Upper lobe of left lung (tissue), 6 donors: ENCODE data around the gene SYNJ2. TPM values are rescaled to one million over a fixed set of nuclear protein-coding genes. Genes with fewer than 3 reads are reported as not detected.

Experiments used
- ATAC-seq, 2 donors: fragments of 200-7000 bp; cut with Tn5 transposase; one replicate each; pipeline ENCODE4 v1.9.1; 2022; ENCODE audit warnings: mild to moderate bottlenecking in 2 of 2, moderate library complexity in 2 of 2; ENCODE audit not compliant: low FRiP score in 2 of 2
- DNase-seq, 2 donors: peaks; one replicate each; pipeline ENCODE4 v3.0.0-alpha.2; 2019 to 2020
- H3K27ac ChIP-seq, 4 donors: fragments of 200-600 bp; sonication (generic); one replicate each; pipeline ENCODE4 v1.5.1; 2016 to 2019
- H3K27me3 ChIP-seq, 4 donors: fragments of 200-600 bp; sonication (generic); one replicate each; pipeline ENCODE4 v1.5.1; 2017 to 2019
- H3K36me3 ChIP-seq, 4 donors: fragments of 200-600 bp; sonication (generic); one replicate each; pipeline ENCODE4 v1.5.1; 2016 to 2019
- H3K4me1 ChIP-seq, 4 donors: fragments of 200-600 bp; sonication (generic); one replicate each; pipeline ENCODE4 v1.5.1; 2018 to 2019
- H3K4me3 ChIP-seq, 4 donors: fragments of 200-600 bp; sonication (generic); one replicate each; pipeline ENCODE4 v1.5.1; 2017 to 2019; ENCODE audit warnings: mild to moderate bottlenecking in 2 of 4, moderate library complexity in 1 of 4
- H3K9me3 ChIP-seq, 4 donors: fragments of 200-600 bp; sonication (generic); one replicate each; pipeline ENCODE4 v1.5.1; 2018 to 2019
- EP300 ChIP-seq, 4 donors: sonication (generic); formaldehyde crosslinking; IDR thresholded peaks; one replicate each; pipeline ENCODE4 v1.5.1; 2017; ENCODE audit warnings: antibody characterized with exemption in 4 of 4, control low read depth in 2 of 4
- POLR2A ChIP-seq, 4 donors: fragments of 450-650 bp; IDR thresholded peaks; one replicate each; pipeline ENCODE4 v1.5.1; 2016 to 2017; ENCODE audit warnings: antibody characterized with exemption in 4 of 4, mild to moderate bottlenecking in 2 of 4
- POLR2AphosphoS5 ChIP-seq, 2 donors: sonication (generic); formaldehyde crosslinking; IDR thresholded peaks; one replicate each; pipeline ENCODE4 v1.5.1; 2017; ENCODE audit warnings: antibody characterized with exemption in 2 of 2
- WGBS, 2 donors: methylation state at CpG; one replicate each; pipeline ENCODE4 v1.1.5; 2017 to 2018; 5-methylcytosine and 5-hydroxymethylcytosine counted together
- total RNA-seq, 6 donors: library from RNA; depleted of rRNA in 4 of 6; stranded (reverse); fragments of >200 nt in 4 of 6; gene quantifications; one replicate each; pipeline versions ENCODE4 v1.1.0 to v1.2.1, GENCODE V29; 2016 to 2021
- TF ChIP-seq, protein P1 (sequence below), 6 experiments: fragments of 450-650 bp in 4 of 6; fragments of 200-600 bp in 2 of 6; sonication (generic) in 2 of 6; IDR thresholded peaks; one replicate each; pipeline ENCODE4 v1.5.1; 2016 to 2019; ENCODE audit warnings: antibody characterized with exemption in 6 of 6
- donor health status: DM: no; HTN: no; CAD: no; lungs with moderate emphysema.
- donor health status: DM: no; HTN: yes; CAD: no; lungs with severe emphysema.

SYNJ2 gene
- total RNA-seq, 6 donors from 2014 or later, result 3.0 to 7.7 (median 4.2) TPM

DNA sequence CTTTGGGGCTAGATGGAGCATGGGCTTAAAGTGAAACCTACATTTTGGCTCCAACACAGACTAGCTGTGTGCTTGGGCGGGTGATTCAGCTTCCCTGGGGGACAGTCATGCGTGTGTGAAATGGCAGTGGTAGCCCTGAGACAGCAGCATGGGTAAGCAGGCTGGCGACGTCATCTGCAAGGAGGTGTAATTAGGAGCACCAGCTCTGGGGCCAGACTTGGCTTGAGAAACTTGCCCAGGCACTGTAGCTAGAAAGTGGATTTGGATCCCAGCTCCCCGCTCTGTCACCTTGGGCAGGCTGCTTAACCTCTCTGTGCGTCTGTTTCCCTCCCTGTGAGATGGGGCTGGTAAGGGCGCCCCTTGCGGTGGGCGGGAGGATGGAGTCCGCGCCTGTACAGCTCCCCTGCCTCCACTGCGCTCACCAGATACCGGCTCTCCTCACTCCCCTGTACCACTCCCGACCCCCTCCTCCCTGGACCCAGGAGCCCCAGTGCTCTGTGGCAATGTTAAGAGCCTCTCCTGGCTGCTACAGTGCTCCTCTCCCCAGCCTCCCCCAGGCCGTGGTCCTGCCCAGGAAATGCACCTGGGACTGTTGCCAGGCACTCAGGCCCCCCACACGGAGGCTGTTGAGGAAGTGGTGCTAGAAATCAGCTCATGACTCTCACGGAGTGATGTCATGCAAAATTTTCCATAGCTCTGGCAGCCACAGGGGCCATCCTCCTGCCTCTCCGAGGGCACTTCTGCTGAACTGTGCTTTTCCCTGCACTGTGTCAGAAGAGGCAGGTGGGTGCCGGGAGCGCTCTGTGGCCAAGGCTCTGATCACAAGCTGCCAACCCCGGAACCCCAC is 44.6 kb downstream of the SYNJ2 start:
- Histone ChIP-seq H3K9me3 (no peaks in the 10 kb centered on the region), H3K4me3 (peak overlapping the region in 2 of 4 donors; percentile 5 to 29), H3K27ac (peak overlapping the region in 3 of 4 donors; percentile 17 to 75 (median 67)), H3K4me1 (peaks cover 16 to 29% (median 25%) of the 10 kb centered on the region in 4 donors), H3K36me3 (no peaks in the 10 kb centered on the region), H3K27me3 (no peaks in the 10 kb centered on the region)
- peak; percentile 87 to 88 for DNase-seq
- ATAC-seq, result peak; percentile 77 to 89
- WGBS, 2 donors, result 15 to 22% methylated on average over 4 to 20 of the region's 21 CpGs
- TF ChIP-seq, protein P1, sequence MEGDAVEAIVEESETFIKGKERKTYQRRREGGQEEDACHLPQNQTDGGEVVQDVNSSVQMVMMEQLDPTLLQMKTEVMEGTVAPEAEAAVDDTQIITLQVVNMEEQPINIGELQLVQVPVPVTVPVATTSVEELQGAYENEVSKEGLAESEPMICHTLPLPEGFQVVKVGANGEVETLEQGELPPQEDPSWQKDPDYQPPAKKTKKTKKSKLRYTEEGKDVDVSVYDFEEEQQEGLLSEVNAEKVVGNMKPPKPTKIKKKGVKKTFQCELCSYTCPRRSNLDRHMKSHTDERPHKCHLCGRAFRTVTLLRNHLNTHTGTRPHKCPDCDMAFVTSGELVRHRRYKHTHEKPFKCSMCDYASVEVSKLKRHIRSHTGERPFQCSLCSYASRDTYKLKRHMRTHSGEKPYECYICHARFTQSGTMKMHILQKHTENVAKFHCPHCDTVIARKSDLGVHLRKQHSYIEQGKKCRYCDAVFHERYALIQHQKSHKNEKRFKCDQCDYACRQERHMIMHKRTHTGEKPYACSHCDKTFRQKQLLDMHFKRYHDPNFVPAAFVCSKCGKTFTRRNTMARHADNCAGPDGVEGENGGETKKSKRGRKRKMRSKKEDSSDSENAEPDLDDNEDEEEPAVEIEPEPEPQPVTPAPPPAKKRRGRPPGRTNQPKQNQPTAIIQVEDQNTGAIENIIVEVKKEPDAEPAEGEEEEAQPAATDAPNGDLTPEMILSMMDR (IDR thresholded peaks at IDR 0.05), result peak; percentile 32 to 62 (median 59)
- TF ChIP-seq POLR2A (IDR thresholded peaks at IDR 0.05) (peak in 1 of 4 donors; percentile 22), POLR2AphosphoS5 (IDR thresholded peaks at IDR 0.05) (peak; percentile 21 to 67), EP300 (IDR thresholded peaks at IDR 0.05) (peak in 2 of 4 donors; percentile 10 to 78)

DNA sequence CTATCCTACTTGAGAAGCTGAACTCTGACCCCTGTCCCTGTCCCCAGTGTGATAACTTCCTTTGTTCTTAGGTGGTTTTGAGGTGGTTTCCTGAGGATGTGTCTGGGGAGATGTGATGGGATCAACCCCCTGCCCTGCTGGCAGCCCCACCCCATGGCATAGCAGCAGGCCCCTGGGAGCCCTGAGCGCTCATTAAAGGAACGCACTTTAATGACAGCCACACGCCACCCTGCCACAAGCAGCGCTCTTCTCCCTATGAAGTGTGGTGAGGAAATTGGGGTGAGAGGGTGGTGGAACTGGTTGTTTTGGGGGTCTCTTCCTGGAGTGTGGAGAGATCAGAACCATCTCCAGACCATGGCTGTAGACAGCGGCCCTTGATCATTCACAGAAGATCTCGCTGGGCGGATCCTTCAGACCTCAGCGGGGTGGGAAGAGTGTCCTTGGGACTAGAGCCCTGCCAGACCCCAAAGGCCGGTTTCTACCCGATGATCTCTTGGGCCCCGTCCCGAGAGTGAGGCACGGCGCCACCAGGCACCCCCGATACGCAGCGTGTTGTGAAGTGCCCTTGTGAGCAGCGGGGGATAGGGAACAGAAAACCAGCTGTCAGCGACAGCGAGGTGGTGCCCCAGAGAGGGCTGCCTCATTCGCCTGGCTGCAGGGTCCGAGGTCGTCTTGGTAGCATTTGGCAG is 45.4 kb downstream of the SYNJ2 start:
- peak in 1 of 2 donors; percentile 76 for DNase-seq

DNA sequence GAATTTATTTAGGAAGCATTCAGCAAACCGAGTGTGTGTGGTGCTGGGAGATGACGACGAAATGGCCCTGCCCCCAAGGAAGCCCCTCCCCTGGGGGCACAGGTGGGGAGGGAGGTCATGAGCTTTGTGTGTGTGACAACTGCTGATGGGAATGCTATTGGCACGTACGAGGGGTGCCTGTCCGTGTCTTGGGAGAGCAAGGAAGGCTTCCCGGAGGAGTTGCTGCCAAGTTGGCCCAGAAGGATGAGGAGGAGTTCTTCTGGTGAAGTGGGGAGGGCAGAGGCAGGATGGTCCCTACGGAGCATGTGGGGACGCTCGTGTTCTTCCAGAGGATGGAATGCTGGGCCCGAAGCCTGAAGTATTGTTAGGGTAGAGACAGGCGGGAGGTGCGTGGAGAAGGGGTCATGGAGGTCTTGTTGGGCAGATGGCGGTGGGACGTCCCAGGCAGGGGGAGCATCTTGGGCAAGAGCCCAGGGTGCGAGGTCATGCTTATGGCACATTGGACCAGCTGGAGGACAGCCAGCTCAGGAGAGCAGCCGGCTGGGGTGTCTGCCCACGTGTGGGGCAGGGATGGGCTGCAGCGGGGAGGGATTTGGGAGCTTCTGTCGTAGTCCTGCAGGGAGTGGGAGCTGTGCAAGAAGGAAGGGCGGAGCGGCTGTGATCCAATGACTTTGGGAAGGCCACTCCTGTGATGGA is 46.1 kb downstream of the SYNJ2 start:
- no peak for TF ChIP-seq POLR2AphosphoS5 (IDR thresholded peaks at IDR 0.05)
- TF ChIP-seq EP300 (IDR thresholded peaks at IDR 0.05), result no peak
- TF ChIP-seq, protein P1 (IDR thresholded peaks at IDR 0.05), result no peak
- TF ChIP-seq POLR2A (IDR thresholded peaks at IDR 0.05), result no peak
- Histone ChIP-seq H3K9me3 (no peaks in the 10 kb centered on the region), H3K4me3 (no peak overlapping the region), H3K4me1 (peaks cover 21 to 42% (median 39%) of the 10 kb centered on the region in 4 donors), H3K36me3 (no peaks in the 10 kb centered on the region), H3K27me3 (no peaks in the 10 kb centered on the region), H3K27ac (peak overlapping the region in 1 of 4 donors; percentile 67)
- DNase-seq (no peak), ATAC-seq (no peak)
- WGBS, 2 donors, result 87 to 92% methylated on average over 16 to 22 of the region's 22 CpGs

More for the DNA sequence above, 45.4 kb downstream of the SYNJ2 start:
- Histone ChIP-seq H3K27me3 (no peaks in the 10 kb centered on the region), H3K36me3 (no peaks in the 10 kb centered on the region), H3K9me3 (no peaks in the 10 kb centered on the region), H3K4me3 (peak overlapping the region in 1 of 4 donors; percentile 29), H3K27ac (peak overlapping the region in 3 of 4 donors; percentile 17 to 75 (median 67)), H3K4me1 (peaks cover 21 to 37% (median 33%) of the 10 kb centered on the region in 4 donors)
- 77 to 88% methylated on average over 21 to 23 of the region's 23 CpGs for WGBS, 2 donors
- TF ChIP-seq, protein P1 (IDR thresholded peaks at IDR 0.05), result no peak
- TF ChIP-seq POLR2A (IDR thresholded peaks at IDR 0.05) (no peak), POLR2AphosphoS5 (IDR thresholded peaks at IDR 0.05) (no peak), EP300 (IDR thresholded peaks at IDR 0.05) (no peak)
- ATAC-seq, result no peak

DNA sequence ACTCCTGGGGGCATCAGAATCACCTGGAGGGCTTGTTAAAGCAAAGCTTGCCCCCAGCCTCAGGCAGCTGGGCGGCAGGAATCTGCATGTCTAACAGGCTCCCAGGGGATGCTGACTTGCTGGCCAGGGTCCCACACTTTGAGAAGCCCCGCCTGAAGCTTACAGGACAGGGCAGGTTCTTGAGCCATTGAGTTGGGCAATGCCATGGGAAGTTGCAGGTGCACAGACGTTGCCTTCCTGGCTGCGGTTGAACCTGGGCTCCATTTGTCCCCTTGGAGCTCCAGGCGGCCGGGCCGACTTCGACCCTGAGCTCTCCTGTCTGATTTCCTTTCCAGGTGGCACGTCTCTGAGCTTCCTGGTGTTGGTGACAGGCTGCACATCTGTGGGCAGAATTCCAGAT is 46.8 kb downstream of the SYNJ2 start:
- Histone ChIP-seq H3K27ac (no peak overlapping the region), H3K9me3 (no peaks in the 10 kb centered on the region), H3K4me3 (no peak overlapping the region), H3K36me3 (peaks cover 0 to 4% (median 0%) of the 10 kb centered on the region in 4 donors), H3K27me3 (no peaks in the 10 kb centered on the region), H3K4me1 (peaks cover 21 to 46% (median 40%) of the 10 kb centered on the region in 4 donors)
- ATAC-seq (no peak), DNase-seq (no peak)
- TF ChIP-seq EP300 (IDR thresholded peaks at IDR 0.05) (no peak), POLR2AphosphoS5 (IDR thresholded peaks at IDR 0.05) (no peak), POLR2A (IDR thresholded peaks at IDR 0.05) (no peak)
- TF ChIP-seq, protein P1 (IDR thresholded peaks at IDR 0.05), result no peak
- 81% methylated on average over 9 of the region's 9 CpGs; no CpG with 5 or more reads in 1 of the 2 donors for WGBS, 2 donors
